ENCODE data around the gene SKIC3. TPM values are rescaled to one million over a fixed set of nuclear protein-coding genes. Genes with fewer than 3 reads are reported as not detected.

SKIC3 gene
- 100 to 1,000 TPM in 3 of 5 donors, 10 to 100 TPM in 2; 25.2 to 181 (median 110) TPM for total RNA-seq
- 10 to 100 TPM; 12.5 to 14.3 (median 13.7) TPM for polyA plus RNA-seq
- long read RNA-seq, donor 1, result 0 reads
- long read RNA-seq, donor 2, partial matches to known transcripts, result 6 of 6 reads
- long read RNA-seq, donor 2, other reads (novel, unspliced or antisense), result 0 of 6 reads
- long read RNA-seq, donor 3, result 0 reads
- long read RNA-seq, donor 4, result 0 reads
- long read RNA-seq, donor 5, partial matches to known transcripts, result 0 of 1 reads
- long read RNA-seq, donor 5, other reads (novel, unspliced or antisense), result 0 of 1 reads
- long read RNA-seq, donor 6, full-length matches to known transcripts, result 6 of 21 reads
- long read RNA-seq, donor 6, partial matches to known transcripts, result 15 of 21 reads
- long read RNA-seq, donor 6, other reads (novel, unspliced or antisense), result 0 of 21 reads
- long read RNA-seq, donor 7, full-length matches to known transcripts, result 1 of 1 reads
- long read RNA-seq, donor 7, partial matches to known transcripts, result 0 of 1 reads
- long read RNA-seq, donor 7, other reads (novel, unspliced or antisense), result 0 of 1 reads
- long read RNA-seq, donor 8, full-length matches to known transcripts, result 2 of 13 reads
- long read RNA-seq, donor 8, partial matches to known transcripts, result 11 of 13 reads
- long read RNA-seq, donor 8, other reads (novel, unspliced or antisense), result 0 of 13 reads
- long read RNA-seq, donor 9, partial matches to known transcripts, result 5 of 6 reads
- long read RNA-seq, donor 9, other reads (novel, unspliced or antisense), result 0 of 6 reads
- long read RNA-seq, donor 10, result 0 reads

DNA sequence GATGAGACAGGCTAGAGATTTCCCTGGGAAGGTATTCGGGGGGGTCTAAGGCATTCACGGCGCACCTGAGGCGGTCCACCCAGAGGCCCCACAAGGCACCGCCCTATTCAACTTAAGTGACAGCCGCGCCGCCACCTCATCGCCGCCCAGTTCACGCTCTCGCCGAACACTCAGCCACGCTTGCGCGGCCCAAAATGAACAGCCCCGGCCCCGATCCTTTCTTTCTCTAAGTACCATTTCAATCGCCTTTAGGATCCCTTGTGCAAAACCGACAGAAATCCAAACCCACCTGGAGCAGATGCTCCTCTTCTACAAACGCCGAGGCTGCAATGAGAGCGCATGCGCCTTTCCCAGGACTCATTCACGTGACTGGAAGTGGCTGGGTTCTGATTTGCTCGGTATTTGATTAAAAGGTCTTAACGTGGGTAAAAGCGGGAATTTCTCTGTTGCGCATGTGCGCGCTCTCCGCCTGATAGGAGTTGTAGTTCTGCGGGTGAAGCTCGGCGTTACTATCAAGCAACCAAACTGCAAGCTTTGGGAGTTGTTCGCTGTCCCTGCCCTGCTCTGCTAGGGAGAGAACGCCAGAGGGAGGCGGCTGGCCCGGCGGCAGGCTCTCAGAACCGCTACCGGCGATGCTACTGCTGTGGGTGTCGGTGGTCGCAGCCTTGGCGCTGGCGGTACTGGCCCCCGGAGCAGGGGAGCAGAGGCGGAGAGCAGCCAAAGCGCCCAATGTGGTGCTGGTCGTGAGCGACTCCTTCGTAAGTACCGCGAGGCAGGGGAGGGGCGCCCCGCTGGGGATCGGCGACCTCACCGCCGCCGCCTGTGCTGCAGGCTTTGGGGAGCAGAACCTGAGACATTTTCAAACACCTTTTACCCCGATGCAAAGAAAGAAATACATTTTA lies at the start of gene SKIC3, which contains the start of gene ARSK:
TSS of gene SKIC3 (minus strand) at position 331 of the 902 bp plus-strand sequence. CDS start 7,827 bp downstream, outside the sequence.
TSS of gene ARSK (plus strand) at position 455 of the 902 bp plus-strand sequence. CDS start at position 633, 178 bp downstream.
- WGBS, 5 donors, result 0 to 1% (median 0%) methylated on average over 59 to 63 of the region's 63 CpGs
- Histone ChIP-seq H3K4me1 (peaks cover 9 to 49% (median 32%) of the 10 kb centered on the region in 4 donors), H3K36me3 (peaks cover 0 to 9% (median 6%) of the 10 kb centered on the region in 4 donors), H3K9me3 (no peaks in the 10 kb centered on the region), H3K27ac (peak within 1 kb of the TSS; percentile 93 to 98 (median 94)), H3K4me3 (peak within 1 kb of the TSS; percentile 76 to 87 (median 82)), H3K27me3 (no peaks in the 10 kb centered on the region)
- TF ChIP-seq, protein P1, sequence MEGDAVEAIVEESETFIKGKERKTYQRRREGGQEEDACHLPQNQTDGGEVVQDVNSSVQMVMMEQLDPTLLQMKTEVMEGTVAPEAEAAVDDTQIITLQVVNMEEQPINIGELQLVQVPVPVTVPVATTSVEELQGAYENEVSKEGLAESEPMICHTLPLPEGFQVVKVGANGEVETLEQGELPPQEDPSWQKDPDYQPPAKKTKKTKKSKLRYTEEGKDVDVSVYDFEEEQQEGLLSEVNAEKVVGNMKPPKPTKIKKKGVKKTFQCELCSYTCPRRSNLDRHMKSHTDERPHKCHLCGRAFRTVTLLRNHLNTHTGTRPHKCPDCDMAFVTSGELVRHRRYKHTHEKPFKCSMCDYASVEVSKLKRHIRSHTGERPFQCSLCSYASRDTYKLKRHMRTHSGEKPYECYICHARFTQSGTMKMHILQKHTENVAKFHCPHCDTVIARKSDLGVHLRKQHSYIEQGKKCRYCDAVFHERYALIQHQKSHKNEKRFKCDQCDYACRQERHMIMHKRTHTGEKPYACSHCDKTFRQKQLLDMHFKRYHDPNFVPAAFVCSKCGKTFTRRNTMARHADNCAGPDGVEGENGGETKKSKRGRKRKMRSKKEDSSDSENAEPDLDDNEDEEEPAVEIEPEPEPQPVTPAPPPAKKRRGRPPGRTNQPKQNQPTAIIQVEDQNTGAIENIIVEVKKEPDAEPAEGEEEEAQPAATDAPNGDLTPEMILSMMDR (IDR thresholded peaks at IDR 0.05), result peak in 4 of 7 experiments; percentile 16 to 53 (median 30)
- TF ChIP-seq EP300 (IDR thresholded peaks at IDR 0.05) (no peak), POLR2A (IDR thresholded peaks at IDR 0.05) (peak in 2 of 4 donors; percentile 86 to 91), POLR2AphosphoS5 (IDR thresholded peaks at IDR 0.05) (peak; percentile 96 to 98 (median 96))
- intact Hi-C loops (cut with DNase I; ENCODE audit: low total_unique reads), result no loop called here
- peak; percentile 96 to 99 for DNase-seq

DNA sequence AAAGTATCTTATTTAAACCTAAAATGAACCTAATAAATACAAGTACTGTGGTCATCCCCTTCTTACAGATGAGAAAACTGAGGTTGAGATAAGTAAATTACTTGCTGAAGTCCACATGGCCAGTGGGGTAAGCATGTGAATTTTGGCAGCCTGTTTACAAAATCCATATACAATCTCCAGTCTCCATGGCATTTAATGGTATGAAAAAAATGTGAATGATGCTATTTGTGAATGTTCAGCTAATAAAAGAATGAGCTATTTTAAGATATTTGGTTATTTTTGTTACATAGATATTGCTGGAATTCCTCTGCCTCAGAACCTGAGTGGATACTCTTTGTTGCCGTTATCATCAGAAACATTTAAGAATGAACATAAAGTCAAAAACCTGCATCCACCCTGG lies 45.8 kb upstream of the SKIC3 start:
- Histone ChIP-seq H3K36me3 (peaks cover 9 to 31% (median 19%) of the 10 kb centered on the region in 4 donors), H3K27ac (no peak overlapping the region), H3K4me1 (no peaks in the 10 kb centered on the region), H3K4me3 (no peak overlapping the region), H3K27me3 (no peaks in the 10 kb centered on the region), H3K9me3 (no peaks in the 10 kb centered on the region)
- no peak for DNase-seq
- 77 to 96% (median 89%) methylated on average over 1 of the region's 1 CpG for WGBS, 5 donors
- intact Hi-C loops (cut with DNase I; ENCODE audit: low total_unique reads), result no loop called here
- no peak for TF ChIP-seq POLR2AphosphoS5 (IDR thresholded peaks at IDR 0.05)
- TF ChIP-seq POLR2A (IDR thresholded peaks at IDR 0.05), result no peak
- TF ChIP-seq, protein P1 (IDR thresholded peaks at IDR 0.05), result no peak
- no peak for TF ChIP-seq EP300 (IDR thresholded peaks at IDR 0.05)

DNA sequence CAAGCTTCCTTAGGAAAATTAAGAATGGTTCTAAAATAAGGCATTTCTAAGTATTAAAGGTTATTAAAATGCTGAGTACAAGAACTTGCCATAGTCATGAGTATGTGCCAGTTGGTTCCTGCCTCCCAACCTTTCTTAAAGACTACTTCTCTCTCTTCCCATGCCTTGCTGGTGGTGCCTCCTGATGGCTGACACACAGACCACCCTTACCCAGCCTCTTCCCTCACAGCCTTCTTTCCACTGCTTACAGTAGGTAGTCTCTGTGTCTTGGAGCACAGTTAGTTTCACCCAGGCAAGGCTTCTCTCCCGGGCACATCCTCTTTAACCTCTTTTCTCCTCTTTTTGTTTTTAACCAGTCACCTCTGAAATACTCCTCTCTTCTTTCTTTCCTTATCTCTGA lies 44.5 kb upstream of the SKIC3 start:
- DNase-seq, result no peak
- WGBS, 5 donors, result 82 to 90% (median 87%) methylated on average over 1 of the region's 1 CpG
- H3K36me3 ChIP-seq, result peaks cover 9 to 31% (median 19%) of the 10 kb centered on the region in 4 donors

More for the DNA sequence above, 44.5 kb upstream of the SKIC3 start:
- Histone ChIP-seq H3K4me1 (no peaks in the 10 kb centered on the region), H3K4me3 (no peak overlapping the region), H3K27me3 (no peaks in the 10 kb centered on the region), H3K9me3 (no peaks in the 10 kb centered on the region), H3K27ac (no peak overlapping the region)
- TF ChIP-seq POLR2A (IDR thresholded peaks at IDR 0.05), result no peak
- no peak for TF ChIP-seq POLR2AphosphoS5 (IDR thresholded peaks at IDR 0.05)
- TF ChIP-seq, protein P1 (IDR thresholded peaks at IDR 0.05), result no peak
- TF ChIP-seq EP300 (IDR thresholded peaks at IDR 0.05), result no peak
- intact Hi-C loops (cut with DNase I; ENCODE audit: low total_unique reads), result no loop called here

Measured in stomach (tissue), 19 donors.